ENCODE measurements around the gene PPM1E.

GRCh38 chr17:58832514-58832913 lies 76.9 kb downstream of the PPM1E start:
- TF ChIP-seq, protein P1, sequence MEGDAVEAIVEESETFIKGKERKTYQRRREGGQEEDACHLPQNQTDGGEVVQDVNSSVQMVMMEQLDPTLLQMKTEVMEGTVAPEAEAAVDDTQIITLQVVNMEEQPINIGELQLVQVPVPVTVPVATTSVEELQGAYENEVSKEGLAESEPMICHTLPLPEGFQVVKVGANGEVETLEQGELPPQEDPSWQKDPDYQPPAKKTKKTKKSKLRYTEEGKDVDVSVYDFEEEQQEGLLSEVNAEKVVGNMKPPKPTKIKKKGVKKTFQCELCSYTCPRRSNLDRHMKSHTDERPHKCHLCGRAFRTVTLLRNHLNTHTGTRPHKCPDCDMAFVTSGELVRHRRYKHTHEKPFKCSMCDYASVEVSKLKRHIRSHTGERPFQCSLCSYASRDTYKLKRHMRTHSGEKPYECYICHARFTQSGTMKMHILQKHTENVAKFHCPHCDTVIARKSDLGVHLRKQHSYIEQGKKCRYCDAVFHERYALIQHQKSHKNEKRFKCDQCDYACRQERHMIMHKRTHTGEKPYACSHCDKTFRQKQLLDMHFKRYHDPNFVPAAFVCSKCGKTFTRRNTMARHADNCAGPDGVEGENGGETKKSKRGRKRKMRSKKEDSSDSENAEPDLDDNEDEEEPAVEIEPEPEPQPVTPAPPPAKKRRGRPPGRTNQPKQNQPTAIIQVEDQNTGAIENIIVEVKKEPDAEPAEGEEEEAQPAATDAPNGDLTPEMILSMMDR (IDR thresholded peaks at IDR 0.05; ENCODE audit: insufficient read depth, low read length, poor library complexity, severe bottlenecking): no peak
- no peak for TF ChIP-seq EZH2phosphoT487 (conservative IDR thresholded peaks at IDR 0.05; ENCODE audit: low read length)
